Neural crest cell (in vitro differentiated cells): ENCODE measurements around the gene ADGRA1. TPM values are rescaled to one million over a fixed set of nuclear protein-coding genes. Genes with fewer than 3 reads are reported as not detected.

Source experiments
- DNase-seq: peaks from one replicate; pipeline ENCODE4 v3.0.0; 2021; ENCODE audit warnings: low read depth, mixed read lengths, low spot score
- H3K27ac Mint-ChIP-seq: one replicate; pipeline ENCODE4 v1.8.0; 2021; ENCODE audit warnings: mild to moderate bottlenecking, mixed read lengths; ENCODE audit not compliant: unreplicated experiment
- H3K27me3 Mint-ChIP-seq: 2 replicates; pipeline ENCODE4 v1.8.0; 2021; ENCODE audit warnings: low read depth, mild to moderate bottlenecking, mixed read lengths
- H3K36me3 Mint-ChIP-seq: 2 replicates; pipeline ENCODE4 v1.8.0; 2021; ENCODE audit warnings: low read depth, mild to moderate bottlenecking, mixed read lengths
- H3K4me1 Mint-ChIP-seq: 2 replicates; pipeline ENCODE4 v1.8.0; 2021; ENCODE audit warnings: mixed read lengths
- H3K4me3 Mint-ChIP-seq: one replicate; pipeline ENCODE4 v1.8.0; 2021; ENCODE audit warnings: mild to moderate bottlenecking, mixed read lengths
- H3K9me3 Mint-ChIP-seq: 2 replicates; pipeline ENCODE4 v1.8.0; 2021; ENCODE audit warnings: mixed read lengths
- total RNA-seq: library from RNA; stranded (reverse); gene quantifications from 2 replicates; pipeline ENCODE4 v1.2.1, GENCODE V29; 2021
- TF ChIP-seq, protein P1 (sequence below): fragments of 200-600 bp; sonication (generic); conservative IDR thresholded peaks from 2 replicates; pipeline ENCODE4 v1.5.0; 2021; ENCODE audit warnings: antibody characterized with exemption, mild to moderate bottlenecking

Gene ADGRA1
- total RNA-seq, 1 donor from 2014 or later = 0.33 TPM

- Mint-ChIP-seq H3K4me3 (no peak overlapping the region), H3K9me3 (no peaks in the 10 kb centered on the region), H3K27me3 (peaks cover 8% of the 10 kb centered on the region), H3K36me3 (no peaks in the 10 kb centered on the region), H3K4me1 (peaks cover 12% of the 10 kb centered on the region), H3K27ac (no peak overlapping the region)
- DNase-seq = no peak
- TF ChIP-seq, protein P1, sequence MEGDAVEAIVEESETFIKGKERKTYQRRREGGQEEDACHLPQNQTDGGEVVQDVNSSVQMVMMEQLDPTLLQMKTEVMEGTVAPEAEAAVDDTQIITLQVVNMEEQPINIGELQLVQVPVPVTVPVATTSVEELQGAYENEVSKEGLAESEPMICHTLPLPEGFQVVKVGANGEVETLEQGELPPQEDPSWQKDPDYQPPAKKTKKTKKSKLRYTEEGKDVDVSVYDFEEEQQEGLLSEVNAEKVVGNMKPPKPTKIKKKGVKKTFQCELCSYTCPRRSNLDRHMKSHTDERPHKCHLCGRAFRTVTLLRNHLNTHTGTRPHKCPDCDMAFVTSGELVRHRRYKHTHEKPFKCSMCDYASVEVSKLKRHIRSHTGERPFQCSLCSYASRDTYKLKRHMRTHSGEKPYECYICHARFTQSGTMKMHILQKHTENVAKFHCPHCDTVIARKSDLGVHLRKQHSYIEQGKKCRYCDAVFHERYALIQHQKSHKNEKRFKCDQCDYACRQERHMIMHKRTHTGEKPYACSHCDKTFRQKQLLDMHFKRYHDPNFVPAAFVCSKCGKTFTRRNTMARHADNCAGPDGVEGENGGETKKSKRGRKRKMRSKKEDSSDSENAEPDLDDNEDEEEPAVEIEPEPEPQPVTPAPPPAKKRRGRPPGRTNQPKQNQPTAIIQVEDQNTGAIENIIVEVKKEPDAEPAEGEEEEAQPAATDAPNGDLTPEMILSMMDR = no peak
Measured at GRCh38 chr10:133067149-133068105, 20.3 kb upstream of the ADGRA1 start.

GRCh38 chr10:133068111-133069032, 19.4 kb upstream of the ADGRA1 start:
- H3K27ac Mint-ChIP-seq = no peak overlapping the region
- H3K4me3 Mint-ChIP-seq = no peak overlapping the region
- no peaks in the 10 kb centered on the region for H3K9me3 Mint-ChIP-seq
- TF ChIP-seq, protein P1 = no peak
- H3K36me3 Mint-ChIP-seq = no peaks in the 10 kb centered on the region
- no peak for DNase-seq
- H3K4me1 Mint-ChIP-seq = peaks cover 12% of the 10 kb centered on the region
- peaks cover 8% of the 10 kb centered on the region for H3K27me3 Mint-ChIP-seq

GRCh38 chr10:133069033-133069525, 18.6 kb upstream of the ADGRA1 start:
- no peak for DNase-seq
- no peaks in the 10 kb centered on the region for H3K9me3 Mint-ChIP-seq
- peaks cover 12% of the 10 kb centered on the region for H3K4me1 Mint-ChIP-seq
- H3K36me3 Mint-ChIP-seq = no peaks in the 10 kb centered on the region
- no peak overlapping the region for H3K27ac Mint-ChIP-seq
- peaks cover 8% of the 10 kb centered on the region for H3K27me3 Mint-ChIP-seq
- TF ChIP-seq, protein P1 = no peak
- H3K4me3 Mint-ChIP-seq = no peak overlapping the region

DNA sequence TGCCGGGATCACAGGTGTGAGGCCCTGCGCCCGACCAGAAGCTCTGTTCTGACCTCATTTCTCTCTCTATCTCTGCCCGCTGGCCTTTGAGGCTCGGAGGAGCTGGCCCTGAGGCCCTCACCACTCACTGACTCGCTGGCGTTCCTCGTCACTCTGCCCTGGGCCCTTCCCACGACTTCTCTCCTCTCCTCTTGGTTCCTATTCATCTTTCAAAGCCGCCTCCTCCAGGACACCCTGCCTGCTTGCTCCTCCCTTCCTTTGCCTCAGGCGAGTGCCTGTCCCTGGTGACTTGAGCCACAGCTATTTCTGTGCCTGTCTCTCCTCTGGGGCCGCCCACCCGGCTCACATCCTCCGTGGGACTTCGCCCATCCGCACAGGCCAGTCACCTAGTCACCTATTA, 17.3 kb upstream of the ADGRA1 start:
- H3K27me3 Mint-ChIP-seq = peaks cover 8% of the 10 kb centered on the region
- no peaks in the 10 kb centered on the region for H3K36me3 Mint-ChIP-seq
- TF ChIP-seq, protein P1 = no peak
- DNase-seq = no peak
- H3K9me3 Mint-ChIP-seq = no peaks in the 10 kb centered on the region
- H3K4me3 Mint-ChIP-seq = no peak overlapping the region
- peaks cover 12% of the 10 kb centered on the region for H3K4me1 Mint-ChIP-seq
- no peak overlapping the region for H3K27ac Mint-ChIP-seq

DNA sequence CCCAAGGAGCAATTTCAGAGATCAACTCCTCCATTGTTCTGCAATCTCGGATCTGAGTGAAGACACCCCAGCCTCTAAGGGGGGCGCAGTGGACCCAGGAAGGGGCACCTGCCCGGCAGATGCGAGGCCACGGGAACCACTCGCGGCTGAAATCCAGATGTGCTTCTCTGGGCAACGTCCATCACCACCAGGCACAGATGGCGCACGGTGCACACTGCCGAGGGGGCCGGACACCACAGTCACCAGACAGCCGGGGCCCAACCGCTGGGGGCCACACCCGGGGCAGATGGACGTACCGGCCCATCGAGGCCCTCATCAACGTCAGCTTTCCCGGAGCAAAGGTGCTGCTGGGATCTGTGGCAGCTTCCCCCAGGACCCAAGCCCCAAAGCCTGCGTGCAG, 16.9 kb upstream of the ADGRA1 start:
- DNase-seq = no peak
- Mint-ChIP-seq H3K4me1 (peaks cover 12% of the 10 kb centered on the region), H3K27ac (no peak overlapping the region), H3K9me3 (no peaks in the 10 kb centered on the region), H3K36me3 (no peaks in the 10 kb centered on the region), H3K4me3 (no peak overlapping the region), H3K27me3 (peaks cover 8% of the 10 kb centered on the region)
- TF ChIP-seq, protein P1 = no peak
